Loucy (cell line): Measurements from ENCODE around the gene PFN4.

ENCODE experiments used
- CTCF ChIP-seq: fragments of 200-600 bp; sonication (generic); conservative IDR thresholded peaks from 2 replicates; pipeline ENCODE4 v1.5.1; 2014; ENCODE audit warnings: mild to moderate bottlenecking, antibody characterized with exemption, low read length
- EZH2phosphoT487 ChIP-seq: fragments of 200-600 bp; IDR thresholded peaks from 2 replicates; pipeline ENCODE4 v1.6.1; 2018; ENCODE audit warnings: antibody characterized with exemption, mild to moderate bottlenecking, moderate library complexity, borderline replicate concordance

- no peak for TF ChIP-seq CTCF
- no peak for TF ChIP-seq EZH2phosphoT487
Measured at GRCh38 chr2:24086241-24086640, 36.9 kb downstream of the PFN4 start.
